Cardiac muscle cell (in vitro differentiated cells and primary cell): ENCODE results near the gene CAMKMT. TPM values are rescaled to one million over a fixed set of nuclear protein-coding genes. Genes with fewer than 3 reads are reported as not detected.

Experiments
- DNase-seq, 2 donors: peaks; one replicate each; pipeline versions ENCODE4 v3.0.0 to v3.0.0-alpha.2; 2010 to 2017; ENCODE audit warnings: low read depth in 1 of 2, low spot score in 1 of 2
- H3K27ac ChIP-seq: fragments of 200-600 bp; sonication (generic); 2 replicates; pipeline ENCODE4 v1.5.1; 2016
- H3K27me3 ChIP-seq: fragments of 200-600 bp; sonication (generic); 2 replicates; pipeline ENCODE4 v1.6.0; 2016; ENCODE audit warnings: control low read depth
- H3K36me3 ChIP-seq: fragments of 200-600 bp; sonication (generic); 2 replicates; pipeline ENCODE4 v1.5.1; 2016; ENCODE audit warnings: control low read depth
- H3K4me1 ChIP-seq: fragments of 200-600 bp; sonication (generic); 2 replicates; pipeline ENCODE4 v1.8.1; 2017; ENCODE audit warnings: low read depth, mild to moderate bottlenecking, mixed run types
- H3K4me3 ChIP-seq: fragments of 200-600 bp; sonication (generic); 2 replicates; pipeline ENCODE4 v1.5.1; 2016; ENCODE audit warnings: mild to moderate bottlenecking
- H3K9me3 ChIP-seq: fragments of 200-600 bp; sonication (generic); 2 replicates; pipeline ENCODE4 v1.5.1; 2017; ENCODE audit warnings: low read depth, mild to moderate bottlenecking, control low read depth
- polyA plus RNA-seq: library from polyadenylated mRNA; unstranded; fragments of >200 nt; fragmentation: Nextera tagmentation; extraction: Ambion mirVana; gene quantifications from 2 replicates; pipeline ENCODE4 v1.2.1, GENCODE V29; 2016
- total RNA-seq: library from RNA; depleted of rRNA; stranded (reverse); fragments of >200 nt; gene quantifications from 2 replicates; pipeline ENCODE4 v1.2.3, GENCODE V29; 2016
- TF ChIP-seq, protein P1 (sequence below): IDR thresholded peaks from 2 replicates; pipeline ENCODE4 v1.5.1; 2012; ENCODE audit warnings: low read depth, mild to moderate bottlenecking, low read length

CAMKMT gene
- total and polyA plus RNA-seq, 2 experiments from 2014 or later = 16.9 to 20.6 TPM

DNA sequence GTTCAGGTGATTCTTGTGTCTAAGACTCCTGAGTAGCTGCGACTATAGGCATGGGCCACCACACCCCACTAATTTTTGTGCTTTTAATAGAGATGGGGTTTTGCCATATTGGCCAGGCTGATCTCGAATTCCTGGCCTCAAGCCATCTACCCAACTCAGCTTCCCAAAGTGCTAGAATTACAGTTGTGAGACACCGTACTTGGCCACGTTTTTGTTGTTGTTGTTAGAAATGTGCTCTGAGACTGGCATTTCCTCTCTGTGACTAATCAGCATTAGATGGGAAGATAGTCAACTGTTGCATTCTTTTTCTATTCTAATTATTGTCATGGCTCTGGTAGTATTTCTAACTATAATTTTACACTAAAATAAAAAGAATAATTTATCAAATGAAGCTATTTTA lies 191.7 kb downstream of the CAMKMT start:
- Histone ChIP-seq H3K36me3 (no peaks in the 10 kb centered on the region), H3K9me3 (no peaks in the 10 kb centered on the region), H3K4me1 (no peaks in the 10 kb centered on the region), H3K27me3 (no peaks in the 10 kb centered on the region), H3K27ac (no peak overlapping the region), H3K4me3 (no peak overlapping the region)
- TF ChIP-seq, protein P1, sequence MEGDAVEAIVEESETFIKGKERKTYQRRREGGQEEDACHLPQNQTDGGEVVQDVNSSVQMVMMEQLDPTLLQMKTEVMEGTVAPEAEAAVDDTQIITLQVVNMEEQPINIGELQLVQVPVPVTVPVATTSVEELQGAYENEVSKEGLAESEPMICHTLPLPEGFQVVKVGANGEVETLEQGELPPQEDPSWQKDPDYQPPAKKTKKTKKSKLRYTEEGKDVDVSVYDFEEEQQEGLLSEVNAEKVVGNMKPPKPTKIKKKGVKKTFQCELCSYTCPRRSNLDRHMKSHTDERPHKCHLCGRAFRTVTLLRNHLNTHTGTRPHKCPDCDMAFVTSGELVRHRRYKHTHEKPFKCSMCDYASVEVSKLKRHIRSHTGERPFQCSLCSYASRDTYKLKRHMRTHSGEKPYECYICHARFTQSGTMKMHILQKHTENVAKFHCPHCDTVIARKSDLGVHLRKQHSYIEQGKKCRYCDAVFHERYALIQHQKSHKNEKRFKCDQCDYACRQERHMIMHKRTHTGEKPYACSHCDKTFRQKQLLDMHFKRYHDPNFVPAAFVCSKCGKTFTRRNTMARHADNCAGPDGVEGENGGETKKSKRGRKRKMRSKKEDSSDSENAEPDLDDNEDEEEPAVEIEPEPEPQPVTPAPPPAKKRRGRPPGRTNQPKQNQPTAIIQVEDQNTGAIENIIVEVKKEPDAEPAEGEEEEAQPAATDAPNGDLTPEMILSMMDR = no peak
- peak in 1 of 2 donors; percentile 58 for DNase-seq

DNA sequence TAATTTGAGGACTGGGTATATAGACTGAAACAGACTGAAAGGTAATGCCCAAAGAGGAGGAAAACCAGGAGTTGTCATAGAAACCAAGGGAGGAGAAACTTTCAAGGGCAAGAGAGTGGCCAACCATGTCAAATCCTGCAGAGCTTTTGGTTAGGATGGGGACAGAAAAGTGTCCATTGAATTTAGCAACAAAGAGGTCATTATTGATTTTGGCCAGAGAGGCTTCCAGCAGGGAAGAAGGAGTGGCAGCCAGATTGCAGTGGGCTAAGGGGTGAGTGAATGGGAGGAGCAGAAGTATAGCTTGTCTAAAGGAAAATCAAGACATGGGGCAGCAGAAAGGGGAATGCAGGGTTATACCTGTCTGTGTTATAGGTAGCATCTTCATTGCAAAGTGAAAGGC lies 194.0 kb downstream of the CAMKMT start:
- TF ChIP-seq, protein P1 = no peak
- H3K4me1 ChIP-seq = no peaks in the 10 kb centered on the region
- DNase-seq = no peak

DNA sequence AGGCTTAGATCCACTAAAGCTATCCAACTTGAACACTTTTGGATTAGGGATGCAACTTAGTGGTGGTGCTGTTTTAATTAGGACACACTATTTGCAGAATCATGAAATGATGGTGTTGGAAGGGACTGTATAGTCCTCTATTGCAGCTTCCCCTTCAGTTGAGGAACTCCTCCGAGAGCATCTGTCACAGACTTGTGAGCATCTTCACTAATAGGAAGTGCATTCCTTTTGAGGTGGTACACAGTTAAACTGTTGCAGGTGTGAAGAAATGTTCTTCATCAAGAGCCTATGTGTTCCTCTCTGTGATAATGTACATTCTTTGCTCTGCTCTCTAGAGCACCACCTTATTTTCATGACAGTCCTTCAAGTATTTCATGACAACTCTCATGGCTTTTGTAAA lies 197.4 kb downstream of the CAMKMT start:
- DNase-seq = no peak
- TF ChIP-seq, protein P1 = no peak
- Histone ChIP-seq H3K27me3 (no peaks in the 10 kb centered on the region), H3K4me1 (no peaks in the 10 kb centered on the region), H3K36me3 (no peaks in the 10 kb centered on the region), H3K27ac (no peak overlapping the region), H3K9me3 (no peaks in the 10 kb centered on the region), H3K4me3 (no peak overlapping the region)

More for the DNA sequence above, 194.0 kb downstream of the CAMKMT start:
- Histone ChIP-seq H3K4me3 (no peak overlapping the region), H3K27me3 (no peaks in the 10 kb centered on the region), H3K36me3 (no peaks in the 10 kb centered on the region), H3K27ac (no peak overlapping the region), H3K9me3 (no peaks in the 10 kb centered on the region)

DNA sequence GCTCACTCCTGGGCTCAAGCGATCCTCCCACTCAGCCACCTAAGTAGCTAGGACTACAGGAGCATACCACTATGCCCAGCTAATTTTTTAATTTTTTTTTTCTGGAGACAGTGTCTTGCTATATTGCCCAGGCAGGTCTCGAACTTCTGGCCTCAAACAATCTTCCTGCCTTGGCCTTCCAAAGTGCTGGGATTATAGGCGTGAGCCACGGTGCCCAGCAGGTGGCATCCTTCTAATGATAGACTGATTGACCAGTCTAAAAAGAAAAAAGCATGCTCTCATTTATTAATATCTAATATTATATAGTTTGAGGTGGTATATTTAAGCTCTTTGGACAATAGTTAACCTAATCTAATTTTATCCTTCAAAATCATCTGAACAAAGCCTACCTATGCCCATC lies 198.6 kb downstream of the CAMKMT start:
- no peaks in the 10 kb centered on the region for H3K4me1 ChIP-seq
- TF ChIP-seq, protein P1 = peak; percentile 41
- H3K4me3 ChIP-seq = no peak overlapping the region
- no peaks in the 10 kb centered on the region for H3K27me3 ChIP-seq
- H3K27ac ChIP-seq = no peak overlapping the region
- H3K9me3 ChIP-seq = no peaks in the 10 kb centered on the region
- H3K36me3 ChIP-seq = no peaks in the 10 kb centered on the region
- DNase-seq = no peak

DNA sequence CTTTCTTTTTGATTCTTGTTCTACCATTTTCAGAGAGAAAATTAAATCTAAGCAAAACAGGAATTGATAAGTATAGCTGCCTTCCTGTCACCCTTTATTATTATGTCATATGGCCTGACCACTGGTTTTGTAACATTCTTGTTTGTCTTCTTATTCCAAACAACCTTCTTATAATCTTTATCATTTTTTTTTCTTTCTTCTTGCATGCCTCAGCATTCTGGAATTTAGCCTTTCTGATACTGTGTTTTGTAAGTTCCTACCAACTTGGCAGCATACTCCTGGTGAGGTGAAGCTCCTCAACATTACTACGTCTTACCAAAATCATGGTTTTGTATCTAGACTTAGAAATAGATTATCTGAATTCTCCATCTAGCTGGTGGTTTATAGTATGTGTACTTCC lies 199.2 kb downstream of the CAMKMT start:
- Histone ChIP-seq H3K4me1 (no peaks in the 10 kb centered on the region), H3K36me3 (no peaks in the 10 kb centered on the region), H3K4me3 (no peak overlapping the region), H3K9me3 (no peaks in the 10 kb centered on the region), H3K27ac (no peak overlapping the region), H3K27me3 (no peaks in the 10 kb centered on the region)
- TF ChIP-seq, protein P1 = no peak
- DNase-seq = peak in 1 of 2 donors; percentile 54

DNA sequence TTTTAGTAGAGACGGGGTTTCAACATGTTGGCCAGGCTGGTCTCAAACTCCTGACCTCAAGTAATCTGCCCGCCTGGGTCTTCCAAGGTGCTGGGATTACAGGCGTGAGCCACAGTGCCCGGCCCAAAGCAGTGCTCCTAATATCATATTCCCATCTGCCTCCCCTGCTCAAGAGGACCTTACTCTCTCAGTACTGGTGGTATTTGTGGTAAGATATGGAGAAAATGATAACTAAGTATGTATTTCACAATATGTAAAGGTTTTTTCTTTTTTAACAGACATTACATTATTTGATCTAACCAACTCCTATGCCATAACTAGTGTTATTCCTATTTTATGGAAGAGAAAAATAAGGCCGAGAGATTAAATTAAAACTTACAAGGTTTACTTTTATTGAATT lies 201.0 kb downstream of the CAMKMT start:
- H3K4me3 ChIP-seq = no peak overlapping the region

More for the DNA sequence above, 201.0 kb downstream of the CAMKMT start:
- no peaks in the 10 kb centered on the region for H3K36me3 ChIP-seq
- H3K4me1 ChIP-seq = no peaks in the 10 kb centered on the region
- no peak for DNase-seq
- no peaks in the 10 kb centered on the region for H3K27me3 ChIP-seq
- TF ChIP-seq, protein P1 = no peak
- no peaks in the 10 kb centered on the region for H3K9me3 ChIP-seq
- no peak overlapping the region for H3K27ac ChIP-seq
